Esophagus squamous epithelium (tissue), 4 donors: Measurements from ENCODE around the gene LEKR1.

ENCODE experiments used
- POLR2A ChIP-seq, 4 donors: fragments of 450-650 bp; IDR thresholded peaks; one replicate each; pipeline ENCODE4 v1.6.1; 2017; ENCODE audit warnings: antibody characterized with exemption in 4 of 4, mild to moderate bottlenecking in 4 of 4, moderate library complexity in 3 of 4
- TF ChIP-seq, protein P1 (sequence below), 6 experiments: fragments of 450-650 bp in 4 of 6; fragments of 200-600 bp in 2 of 6; sonication (generic) in 2 of 6; IDR thresholded peaks; one replicate each; pipeline ENCODE4 v1.5.1; 2016 to 2019; ENCODE audit warnings: antibody characterized with exemption in 6 of 6, mild to moderate bottlenecking in 4 of 6, moderate library complexity in 4 of 6

GRCh38 chr3:157046520-157046919 is 220.4 kb downstream of the LEKR1 start:
- TF ChIP-seq, protein P1, sequence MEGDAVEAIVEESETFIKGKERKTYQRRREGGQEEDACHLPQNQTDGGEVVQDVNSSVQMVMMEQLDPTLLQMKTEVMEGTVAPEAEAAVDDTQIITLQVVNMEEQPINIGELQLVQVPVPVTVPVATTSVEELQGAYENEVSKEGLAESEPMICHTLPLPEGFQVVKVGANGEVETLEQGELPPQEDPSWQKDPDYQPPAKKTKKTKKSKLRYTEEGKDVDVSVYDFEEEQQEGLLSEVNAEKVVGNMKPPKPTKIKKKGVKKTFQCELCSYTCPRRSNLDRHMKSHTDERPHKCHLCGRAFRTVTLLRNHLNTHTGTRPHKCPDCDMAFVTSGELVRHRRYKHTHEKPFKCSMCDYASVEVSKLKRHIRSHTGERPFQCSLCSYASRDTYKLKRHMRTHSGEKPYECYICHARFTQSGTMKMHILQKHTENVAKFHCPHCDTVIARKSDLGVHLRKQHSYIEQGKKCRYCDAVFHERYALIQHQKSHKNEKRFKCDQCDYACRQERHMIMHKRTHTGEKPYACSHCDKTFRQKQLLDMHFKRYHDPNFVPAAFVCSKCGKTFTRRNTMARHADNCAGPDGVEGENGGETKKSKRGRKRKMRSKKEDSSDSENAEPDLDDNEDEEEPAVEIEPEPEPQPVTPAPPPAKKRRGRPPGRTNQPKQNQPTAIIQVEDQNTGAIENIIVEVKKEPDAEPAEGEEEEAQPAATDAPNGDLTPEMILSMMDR (IDR thresholded peaks at IDR 0.05), result no peak
- no peak for TF ChIP-seq POLR2A (IDR thresholded peaks at IDR 0.05)
